ENCODE data around the gene RBFOX2.

The RBFOX2 gene

GRCh38 chr22:35947794-35948425, 80.7 kb downstream of the RBFOX2 start:
- DNase-seq (ENCODE audit: extremely low read depth in 1 of 2, low read depth in 1 of 2): no peak

GRCh38 chr22:35944458-35944857, 84.2 kb downstream of the RBFOX2 start:
- DNase-seq (ENCODE audit: extremely low read depth in 1 of 2, low read depth in 1 of 2): no peak

- no peak for DNase-seq (ENCODE audit: extremely low read depth in 1 of 2, low read depth in 1 of 2)
These were observed 88.5 kb downstream of the RBFOX2 start for GRCh38 chr22:35940166-35940565.

- DNase-seq (ENCODE audit: extremely low read depth in 1 of 2, low read depth in 1 of 2): no peak
These were observed 90.4 kb downstream of the RBFOX2 start for GRCh38 chr22:35938226-35938625.

- DNase-seq (ENCODE audit: extremely low read depth in 1 of 2, low read depth in 1 of 2): no peak
These were observed 97.7 kb downstream of the RBFOX2 start for GRCh38 chr22:35930933-35931332.

- DNase-seq (ENCODE audit: extremely low read depth in 1 of 2, low read depth in 1 of 2): no peak
These were observed 100.3 kb downstream of the RBFOX2 start for GRCh38 chr22:35928285-35928798.

GRCh38 chr22:35923026-35923425, 105.6 kb downstream of the RBFOX2 start:
- DNase-seq (ENCODE audit: extremely low read depth in 1 of 2, low read depth in 1 of 2): no peak

- peak in 1 of 2 donors; percentile 22 for DNase-seq (ENCODE audit: extremely low read depth in 1 of 2, low read depth in 1 of 2)
These were observed 106.8 kb downstream of the RBFOX2 start for GRCh38 chr22:35921777-35922176.

GRCh38 chr22:35921044-35921443, 107.6 kb downstream of the RBFOX2 start:
- DNase-seq (ENCODE audit: extremely low read depth in 1 of 2, low read depth in 1 of 2): no peak

- DNase-seq (ENCODE audit: extremely low read depth in 1 of 2, low read depth in 1 of 2): no peak
These were observed 109.6 kb downstream of the RBFOX2 start for GRCh38 chr22:35919002-35919542.

GRCh38 chr22:35918456-35918855, 110.2 kb downstream of the RBFOX2 start:
- no peak for DNase-seq (ENCODE audit: extremely low read depth in 1 of 2, low read depth in 1 of 2)

- DNase-seq (ENCODE audit: extremely low read depth in 1 of 2, low read depth in 1 of 2): no peak
These were observed 111.0 kb downstream of the RBFOX2 start for GRCh38 chr22:35917651-35918050.

- DNase-seq (ENCODE audit: extremely low read depth in 1 of 2, low read depth in 1 of 2): no peak
These were observed 113.1 kb downstream of the RBFOX2 start for GRCh38 chr22:35915477-35916013.

GRCh38 chr22:35914665-35915476, 113.8 kb downstream of the RBFOX2 start:
- no peak for DNase-seq (ENCODE audit: extremely low read depth in 1 of 2, low read depth in 1 of 2)

GRCh38 chr22:35914357-35914664, 114.3 kb downstream of the RBFOX2 start:
- DNase-seq (ENCODE audit: extremely low read depth in 1 of 2, low read depth in 1 of 2): no peak

GRCh38 chr22:35913925-35914324, 114.7 kb downstream of the RBFOX2 start:
- no peak for DNase-seq (ENCODE audit: extremely low read depth in 1 of 2, low read depth in 1 of 2)

- DNase-seq (ENCODE audit: extremely low read depth in 1 of 2, low read depth in 1 of 2): no peak
These were observed 116.0 kb downstream of the RBFOX2 start for GRCh38 chr22:35912658-35913057.

GRCh38 chr22:35911877-35912276, 116.7 kb downstream of the RBFOX2 start:
- DNase-seq (ENCODE audit: extremely low read depth in 1 of 2, low read depth in 1 of 2): no peak

GRCh38 chr22:35910926-35911325, 117.7 kb downstream of the RBFOX2 start:
- DNase-seq (ENCODE audit: extremely low read depth in 1 of 2, low read depth in 1 of 2): no peak

GRCh38 chr22:35910003-35910769, 118.4 kb downstream of the RBFOX2 start:
- DNase-seq (ENCODE audit: extremely low read depth in 1 of 2, low read depth in 1 of 2): no peak

GRCh38 chr22:35905894-35906293, 122.7 kb downstream of the RBFOX2 start:
- no peak for DNase-seq (ENCODE audit: extremely low read depth in 1 of 2, low read depth in 1 of 2)
